DMS53 (cell line): ENCODE measurements around the gene PDE4DIP.
"Not testable (repeated sequence)": the region's sequence is repeated elsewhere in the genome, so short reads cannot be mapped to it uniquely, and the experiment has no call there.

ENCODE experiments used
- DNase-seq: peaks from one replicate; lab custom pipeline; 2025; lab: John Stamatoyannopoulos, UW

Gene PDE4DIP

DNA sequence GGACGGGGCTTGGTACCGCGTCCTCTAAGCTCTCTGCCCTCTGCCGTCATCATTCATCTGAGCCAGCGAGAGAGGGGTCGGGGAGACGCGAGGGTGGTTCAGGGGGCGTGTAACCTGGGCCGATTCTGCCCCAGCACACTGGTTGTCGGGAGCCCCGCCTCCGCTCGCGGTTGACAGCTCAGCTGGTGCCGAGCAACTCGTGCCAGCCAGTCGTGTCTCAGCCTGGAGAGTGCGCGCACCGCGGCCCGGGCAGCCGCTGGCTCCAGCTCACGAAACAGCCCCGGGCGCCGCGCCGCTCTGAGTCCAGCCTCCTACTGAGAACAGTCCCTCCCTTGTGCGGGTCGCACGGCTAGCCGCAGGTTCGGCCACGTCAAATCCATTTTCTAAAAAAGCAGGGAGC lies at the start of gene PDE4DIP:
PDE4DIP (plus strand) TSS at position 209 of the 400 bp plus-strand sequence. CDS start 347 bp downstream, outside the sequence.
- DNase-seq = not testable (repeated sequence)

GRCh38 chr1:148808268-148808928 lies 35.8 kb upstream of the PDE4DIP start:
- not testable (repeated sequence) for DNase-seq

GRCh38 chr1:148808929-148809283 lies 35.3 kb upstream of the PDE4DIP start:
- DNase-seq = not testable (repeated sequence)

GRCh38 chr1:148822180-148822579 lies 22.0 kb upstream of the PDE4DIP start:
- DNase-seq = not testable (repeated sequence)

DNA sequence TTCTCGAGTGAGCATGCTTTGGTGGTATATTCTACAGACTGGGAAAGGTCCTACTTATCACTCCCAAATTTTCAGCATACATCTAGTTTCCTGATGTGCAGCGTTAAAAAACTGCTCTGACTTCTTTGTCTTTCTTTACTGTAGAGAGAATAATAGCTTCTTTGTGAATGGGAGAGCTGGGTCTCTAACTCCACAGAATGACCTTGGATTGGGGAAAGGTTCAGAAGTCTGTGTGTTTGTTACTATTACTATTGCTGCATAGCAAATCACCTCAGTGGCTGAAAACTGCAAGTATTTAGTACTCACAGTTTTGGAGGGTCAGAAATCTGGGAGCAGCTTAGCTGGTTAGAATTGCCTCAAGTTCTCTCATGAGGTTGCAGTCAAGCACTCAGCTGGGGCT lies 20.4 kb upstream of the PDE4DIP start:
- not testable (repeated sequence) for DNase-seq

- not testable (repeated sequence) for DNase-seq
Measured at GRCh38 chr1:148825029-148825428, 19.2 kb upstream of the PDE4DIP start.

DNA sequence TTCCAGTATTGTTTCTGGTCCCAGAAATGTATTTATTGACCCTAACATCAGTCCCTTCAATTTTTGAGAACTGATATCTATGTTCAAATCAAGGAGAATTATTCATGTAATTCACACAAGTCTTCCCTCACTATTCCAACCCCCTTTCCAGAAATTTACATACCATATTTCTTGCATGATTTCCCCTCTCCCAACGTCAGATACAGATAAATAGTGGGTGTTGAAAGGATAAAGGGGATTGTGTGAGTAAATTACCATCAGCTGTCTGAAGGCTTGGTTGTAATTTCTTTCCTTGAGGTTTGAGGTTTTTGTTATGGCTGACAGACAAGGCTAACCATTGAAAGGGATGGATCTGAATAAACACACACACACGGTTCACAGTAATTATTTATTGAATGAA lies 15.7 kb upstream of the PDE4DIP start:
- DNase-seq = not testable (repeated sequence)

GRCh38 chr1:148828962-148829361 lies 15.3 kb upstream of the PDE4DIP start:
- not testable (repeated sequence) for DNase-seq

DNA sequence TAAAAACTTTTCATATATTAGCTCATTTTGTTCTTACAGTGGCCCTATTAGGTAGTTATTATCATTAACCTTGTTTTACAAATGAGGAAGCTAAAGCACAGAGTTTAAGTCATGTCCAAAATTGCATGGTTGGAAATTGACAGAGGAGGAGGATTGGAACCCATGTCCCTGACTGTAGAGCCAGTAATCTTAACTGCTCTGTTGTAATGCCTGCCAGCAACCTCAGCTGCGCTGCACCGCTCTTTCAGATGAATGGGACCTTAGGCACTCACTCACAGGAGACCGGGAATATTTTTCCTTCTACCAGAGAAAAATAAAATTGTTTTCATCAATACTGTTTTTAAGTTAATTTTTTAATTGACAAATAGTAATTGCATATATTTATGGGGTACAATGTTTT lies 14.9 kb upstream of the PDE4DIP start:
- not testable (repeated sequence) for DNase-seq

GRCh38 chr1:148841262-148841661 lies 3.0 kb upstream of the PDE4DIP start:
- not testable (repeated sequence) for DNase-seq

DNA sequence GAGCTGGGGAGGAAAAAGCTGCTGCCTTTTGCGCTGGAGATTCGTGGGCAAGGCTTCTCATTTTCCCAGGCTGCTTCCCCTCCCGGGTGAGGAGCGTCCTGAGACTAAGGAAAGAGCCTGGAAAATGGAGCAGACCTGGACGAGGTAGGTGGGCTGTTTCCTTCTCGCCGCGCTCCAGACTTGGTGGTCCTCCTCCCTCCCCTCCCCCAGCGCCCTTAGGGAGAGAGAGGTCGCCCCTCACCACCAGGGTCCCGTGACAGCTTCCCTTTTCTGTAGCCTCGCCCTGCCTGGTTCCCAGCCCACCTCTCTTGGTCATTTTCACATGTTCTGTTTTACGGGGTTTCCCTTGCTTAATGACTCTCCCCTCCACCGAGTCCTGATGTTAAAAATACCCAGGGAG lies 423 bp downstream of the PDE4DIP start:
- DNase-seq = not testable (repeated sequence)

GRCh38 chr1:148845068-148845467 lies 840 bp downstream of the PDE4DIP start:
- DNase-seq = not testable (repeated sequence)

DNA sequence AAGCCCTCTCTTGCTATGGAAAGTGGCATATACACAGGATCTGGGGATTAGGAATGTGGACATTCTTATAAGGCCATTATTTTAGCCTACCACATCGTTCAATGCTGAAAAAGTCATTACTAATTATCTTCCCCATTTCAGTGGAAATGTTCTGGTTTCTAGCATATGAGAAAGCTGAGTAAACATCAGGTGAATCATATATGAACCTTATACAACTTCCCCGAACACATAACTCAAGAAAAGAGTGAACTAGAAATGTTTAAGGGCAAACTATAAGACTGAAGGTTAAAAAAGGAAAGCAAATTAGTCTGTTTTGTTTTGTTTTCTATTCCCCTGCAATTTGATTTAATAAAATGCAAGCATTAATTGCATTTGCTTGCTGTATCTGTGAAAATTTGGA lies 6.1 kb downstream of the PDE4DIP start:
- DNase-seq = not testable (repeated sequence)

DNA sequence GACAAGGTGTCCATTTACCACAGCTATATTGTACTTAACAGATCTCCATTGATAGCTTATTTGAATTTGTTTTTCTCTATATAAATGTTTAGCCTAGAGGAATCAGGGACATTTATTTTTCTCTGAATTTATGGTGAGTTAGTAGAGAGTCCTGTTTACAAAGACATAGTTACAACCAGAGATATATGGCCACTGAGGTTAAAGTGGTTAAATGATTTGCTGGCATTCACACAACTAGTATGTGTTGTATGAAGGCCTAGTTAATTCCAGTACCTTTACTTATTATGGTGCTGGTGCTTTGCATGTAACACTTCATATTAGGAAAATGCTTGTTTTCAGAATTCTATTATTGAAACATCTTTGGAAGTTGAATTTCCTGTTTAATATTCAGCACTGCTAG lies 6.6 kb downstream of the PDE4DIP start:
- not testable (repeated sequence) for DNase-seq

- DNase-seq = not testable (repeated sequence)
Measured at GRCh38 chr1:148851684-148852083, 7.5 kb downstream of the PDE4DIP start.

DNA sequence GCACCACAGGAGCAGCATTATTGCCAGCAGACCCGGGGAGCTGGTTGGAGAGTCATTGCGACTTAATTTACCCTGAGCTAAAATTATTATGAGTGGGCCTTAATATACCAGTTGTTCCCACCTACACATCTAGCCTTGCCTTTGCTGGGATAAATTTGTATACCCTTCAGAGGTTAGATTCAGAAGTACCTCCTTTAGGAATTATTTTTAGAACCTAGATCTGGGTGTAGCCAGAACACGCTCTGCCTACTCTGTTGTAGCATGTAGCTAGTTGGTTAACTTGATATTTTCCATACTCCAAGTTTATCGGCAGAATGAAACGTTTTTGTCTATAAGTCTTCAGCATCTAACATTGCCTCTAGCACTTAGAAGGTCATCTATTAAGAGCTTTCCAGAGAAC lies 9.1 kb downstream of the PDE4DIP start:
- DNase-seq = not testable (repeated sequence)

DNA sequence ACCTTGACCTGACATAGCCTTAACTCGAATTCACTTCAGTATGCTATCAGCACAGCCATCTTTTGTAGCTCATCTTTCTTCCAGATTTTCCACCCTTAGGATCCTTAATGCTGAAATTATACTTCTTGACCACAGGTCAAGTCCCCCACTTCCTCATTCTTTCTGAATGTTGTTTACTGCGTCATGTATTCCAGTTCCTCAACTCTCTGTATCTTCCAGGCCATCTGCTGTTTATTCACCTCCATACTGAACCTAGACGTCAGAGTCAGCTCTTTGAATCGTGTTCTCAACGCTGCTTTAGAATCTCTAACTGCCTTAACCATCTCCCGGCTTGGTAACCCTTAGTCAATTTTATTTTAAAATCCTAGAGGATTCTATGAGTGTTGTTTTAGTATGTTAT lies 9.8 kb downstream of the PDE4DIP start:
- DNase-seq = not testable (repeated sequence)

DNA sequence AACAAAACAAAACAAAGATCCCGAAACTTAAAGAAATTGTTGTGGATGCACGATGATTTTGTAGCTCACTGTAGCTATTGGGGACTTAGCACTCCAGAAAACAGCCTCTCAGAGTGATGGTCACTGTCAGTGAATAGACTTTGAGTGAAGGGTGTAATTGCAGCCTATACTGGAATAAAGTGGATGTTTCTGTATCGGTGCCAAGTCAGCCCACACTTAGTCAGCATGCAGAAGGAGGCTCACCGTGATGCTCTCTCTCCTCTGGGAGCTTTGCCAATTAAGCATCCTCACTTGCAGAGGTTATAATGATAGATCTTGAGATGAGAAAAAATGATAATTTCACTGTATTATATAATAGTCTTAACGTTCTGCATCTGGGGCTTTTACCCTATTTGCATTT lies 11.1 kb downstream of the PDE4DIP start:
- not testable (repeated sequence) for DNase-seq

DNA sequence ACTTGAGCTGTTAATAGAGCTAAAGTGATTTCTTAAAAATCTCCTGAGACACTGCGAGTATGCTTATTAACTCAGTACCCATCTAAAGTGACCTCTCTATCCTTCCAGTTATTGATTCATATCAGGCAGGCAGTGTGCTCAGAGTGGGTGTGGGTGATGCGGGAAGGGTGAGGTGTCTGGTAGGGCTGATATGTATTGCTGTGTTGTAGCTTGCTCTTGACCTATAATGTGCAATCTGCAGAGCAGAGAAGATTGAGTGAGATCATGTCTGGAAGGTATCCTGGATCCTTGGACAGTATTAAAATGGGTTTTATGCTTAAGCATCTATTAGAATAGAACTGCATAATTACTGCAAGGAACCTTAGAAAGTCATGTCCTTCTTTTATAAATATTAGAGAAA lies 15.8 kb downstream of the PDE4DIP start:
- DNase-seq = not testable (repeated sequence)

DNA sequence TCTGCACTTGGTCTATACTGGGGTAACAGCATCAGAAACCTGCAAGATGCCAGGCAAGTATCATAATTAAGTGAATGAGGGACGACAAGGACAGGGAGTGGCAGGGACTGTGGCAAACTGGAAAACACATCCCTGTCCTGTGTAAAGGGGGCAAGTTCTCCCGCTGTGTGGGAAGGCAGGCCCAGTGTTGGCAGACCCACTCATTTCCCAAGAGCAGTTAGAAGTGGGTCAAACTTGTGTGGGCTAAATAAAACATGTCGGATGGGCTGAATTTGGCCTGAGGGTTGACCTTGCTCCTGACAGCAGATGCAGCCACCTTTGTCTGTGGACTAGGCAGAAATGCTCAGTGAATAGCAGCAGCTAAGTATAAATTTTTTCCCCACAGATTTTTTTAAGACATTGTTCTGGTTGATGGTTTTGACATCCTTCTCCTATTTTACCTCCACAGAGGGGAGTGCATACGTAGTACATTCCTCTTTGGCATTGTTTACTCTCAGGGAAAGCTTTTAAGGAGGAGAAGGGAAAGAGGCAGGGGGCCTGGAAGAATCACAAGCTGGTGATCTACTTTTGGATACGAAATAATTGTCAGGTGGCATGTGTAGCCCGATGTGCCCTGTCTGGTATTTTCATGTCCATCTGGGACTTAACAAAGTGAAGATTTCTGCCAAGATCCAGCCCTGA lies 16.5 kb downstream of the PDE4DIP start:
- not testable (repeated sequence) for DNase-seq

DNA sequence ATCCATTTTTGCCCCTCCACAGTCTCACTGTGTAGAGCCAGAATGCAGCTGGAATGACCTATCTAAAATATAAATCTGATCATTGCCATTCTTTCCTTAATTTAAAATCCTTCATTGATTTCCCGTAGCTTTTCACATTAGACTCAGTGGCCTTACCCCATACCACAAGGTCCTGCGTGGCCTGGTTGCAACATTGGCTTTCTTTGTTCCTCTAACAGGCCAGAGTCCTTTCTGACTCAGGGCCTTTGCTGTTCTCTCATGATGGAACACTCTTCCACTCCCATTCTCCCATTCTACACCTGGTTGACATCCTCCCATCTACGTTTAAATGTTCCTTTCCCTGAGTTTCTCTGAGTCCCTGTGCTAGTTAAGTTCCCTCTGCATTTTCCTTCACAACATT lies 18.4 kb downstream of the PDE4DIP start:
- DNase-seq = not testable (repeated sequence)

DNA sequence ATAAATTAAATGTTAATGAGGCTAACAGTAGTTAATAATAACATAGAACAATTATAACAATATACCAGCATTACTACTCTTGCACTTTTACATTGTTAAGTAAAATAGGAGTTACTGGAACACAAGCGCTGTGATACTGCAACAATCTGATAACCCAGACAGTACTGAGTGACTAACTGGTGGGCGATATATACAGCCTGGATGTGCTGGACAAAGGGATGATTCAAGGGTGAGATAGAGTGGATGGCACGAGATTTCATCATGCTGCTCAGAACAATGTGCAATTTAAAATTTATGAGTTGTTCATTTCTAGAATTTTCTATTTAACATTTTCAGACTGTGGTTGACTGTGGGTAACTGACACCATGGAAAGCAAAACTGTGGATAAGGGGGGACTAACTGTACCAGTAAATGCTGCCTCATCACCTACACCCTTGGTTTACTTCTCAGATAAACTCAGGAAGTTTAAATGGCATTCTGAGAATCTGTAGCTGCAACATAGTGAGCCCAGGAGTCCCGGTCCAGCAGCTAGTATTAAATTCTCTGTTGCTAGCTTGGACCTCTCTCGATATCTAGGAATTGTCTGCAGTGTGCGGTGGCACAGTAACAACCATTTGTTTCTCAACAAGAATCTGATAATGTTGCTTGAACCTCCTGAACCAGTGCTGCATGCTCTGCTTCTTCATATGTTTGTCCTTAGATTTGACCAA lies 24.9 kb downstream of the PDE4DIP start:
- not testable (repeated sequence) for DNase-seq

- not testable (repeated sequence) for DNase-seq
Measured at GRCh38 chr1:148869634-148869961, 25.4 kb downstream of the PDE4DIP start.
